GM10266 (cell line): ENCODE data around the gene EBF4.
A peak's percentile ranks its signal among the peaks of the same experiment; 100 is the strongest.

Source experiments
- DNase-seq: peaks from one replicate; pipeline ENCODE4 v3.0.0; 2012; ENCODE audit errors: extremely low spot score
- TF ChIP-seq, protein P1 (sequence below): IDR thresholded peaks from 2 replicates; pipeline ENCODE4 v1.5.1; 2012; ENCODE audit warnings: mild to moderate bottlenecking, low read depth; ENCODE audit not compliant: control insufficient read depth, insufficient read depth; ENCODE audit errors: missing control alignments

The EBF4 gene

DNA sequence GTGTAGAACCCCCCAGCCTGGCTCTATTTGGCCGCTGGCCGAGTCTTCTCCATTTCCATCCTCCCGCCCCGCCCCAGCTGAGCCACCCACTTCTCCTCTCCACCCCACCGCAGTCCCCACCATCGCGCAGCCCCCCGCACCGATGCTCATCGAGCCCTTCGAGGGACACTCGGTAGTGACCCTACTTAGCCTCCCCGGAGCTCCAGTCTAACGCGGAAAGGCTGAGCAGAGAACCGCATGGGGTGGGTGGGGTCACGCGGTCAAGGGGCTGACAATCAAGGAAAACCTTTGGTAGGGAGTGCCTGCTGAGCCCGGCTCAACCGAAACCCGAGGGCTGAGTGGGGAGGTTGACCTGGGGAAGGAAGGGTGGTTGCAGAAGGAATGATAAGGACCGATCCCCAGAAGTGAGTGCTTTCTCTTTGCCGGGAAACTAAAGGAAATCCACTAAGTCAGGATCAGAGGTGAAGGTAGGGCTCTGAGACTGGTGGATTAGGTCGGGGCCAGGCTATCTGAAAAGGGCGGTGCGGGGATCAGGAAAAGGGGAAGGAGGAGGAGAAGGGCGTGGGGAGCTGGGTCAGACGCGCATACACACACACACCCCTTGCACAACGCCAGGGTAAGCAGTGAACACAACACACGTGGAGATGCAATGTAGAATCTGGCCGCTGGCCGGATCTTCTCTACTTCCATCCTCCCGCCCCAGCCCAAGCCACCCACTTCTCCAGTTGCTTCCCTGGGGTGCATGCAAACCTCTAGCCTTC, 58.1 kb downstream of the EBF4 start:
- TF ChIP-seq, protein P1, sequence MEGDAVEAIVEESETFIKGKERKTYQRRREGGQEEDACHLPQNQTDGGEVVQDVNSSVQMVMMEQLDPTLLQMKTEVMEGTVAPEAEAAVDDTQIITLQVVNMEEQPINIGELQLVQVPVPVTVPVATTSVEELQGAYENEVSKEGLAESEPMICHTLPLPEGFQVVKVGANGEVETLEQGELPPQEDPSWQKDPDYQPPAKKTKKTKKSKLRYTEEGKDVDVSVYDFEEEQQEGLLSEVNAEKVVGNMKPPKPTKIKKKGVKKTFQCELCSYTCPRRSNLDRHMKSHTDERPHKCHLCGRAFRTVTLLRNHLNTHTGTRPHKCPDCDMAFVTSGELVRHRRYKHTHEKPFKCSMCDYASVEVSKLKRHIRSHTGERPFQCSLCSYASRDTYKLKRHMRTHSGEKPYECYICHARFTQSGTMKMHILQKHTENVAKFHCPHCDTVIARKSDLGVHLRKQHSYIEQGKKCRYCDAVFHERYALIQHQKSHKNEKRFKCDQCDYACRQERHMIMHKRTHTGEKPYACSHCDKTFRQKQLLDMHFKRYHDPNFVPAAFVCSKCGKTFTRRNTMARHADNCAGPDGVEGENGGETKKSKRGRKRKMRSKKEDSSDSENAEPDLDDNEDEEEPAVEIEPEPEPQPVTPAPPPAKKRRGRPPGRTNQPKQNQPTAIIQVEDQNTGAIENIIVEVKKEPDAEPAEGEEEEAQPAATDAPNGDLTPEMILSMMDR = no peak
- peak; percentile 45 for DNase-seq

DNA sequence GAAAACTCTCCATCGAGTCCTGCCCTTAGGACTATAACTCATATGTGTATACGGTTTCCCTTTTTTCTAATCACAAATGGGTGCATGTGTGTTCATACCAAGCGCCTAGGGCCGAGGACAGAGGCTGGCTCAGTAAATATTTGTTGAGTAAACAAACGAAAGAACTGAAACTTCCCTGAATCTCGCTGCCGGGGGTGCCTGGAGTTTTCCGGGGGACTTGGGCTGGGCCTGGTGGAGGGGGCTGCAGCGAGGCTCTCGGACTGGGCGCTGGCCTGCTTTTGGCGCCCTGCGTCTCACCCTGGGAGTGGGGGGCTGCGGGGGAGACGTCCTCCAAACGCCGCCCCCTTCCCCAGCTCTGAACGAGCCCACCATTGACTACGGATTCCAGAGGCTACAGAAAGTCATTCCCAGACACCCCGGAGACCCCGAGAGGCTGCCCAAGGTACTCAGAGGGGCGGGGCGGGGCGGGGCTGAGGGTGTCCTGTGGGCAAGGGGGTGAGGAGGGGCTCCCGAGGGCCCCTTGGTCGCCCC, 58.8 kb downstream of the EBF4 start:
- peak; percentile 28 for DNase-seq
- TF ChIP-seq, protein P1 = no peak

DNA sequence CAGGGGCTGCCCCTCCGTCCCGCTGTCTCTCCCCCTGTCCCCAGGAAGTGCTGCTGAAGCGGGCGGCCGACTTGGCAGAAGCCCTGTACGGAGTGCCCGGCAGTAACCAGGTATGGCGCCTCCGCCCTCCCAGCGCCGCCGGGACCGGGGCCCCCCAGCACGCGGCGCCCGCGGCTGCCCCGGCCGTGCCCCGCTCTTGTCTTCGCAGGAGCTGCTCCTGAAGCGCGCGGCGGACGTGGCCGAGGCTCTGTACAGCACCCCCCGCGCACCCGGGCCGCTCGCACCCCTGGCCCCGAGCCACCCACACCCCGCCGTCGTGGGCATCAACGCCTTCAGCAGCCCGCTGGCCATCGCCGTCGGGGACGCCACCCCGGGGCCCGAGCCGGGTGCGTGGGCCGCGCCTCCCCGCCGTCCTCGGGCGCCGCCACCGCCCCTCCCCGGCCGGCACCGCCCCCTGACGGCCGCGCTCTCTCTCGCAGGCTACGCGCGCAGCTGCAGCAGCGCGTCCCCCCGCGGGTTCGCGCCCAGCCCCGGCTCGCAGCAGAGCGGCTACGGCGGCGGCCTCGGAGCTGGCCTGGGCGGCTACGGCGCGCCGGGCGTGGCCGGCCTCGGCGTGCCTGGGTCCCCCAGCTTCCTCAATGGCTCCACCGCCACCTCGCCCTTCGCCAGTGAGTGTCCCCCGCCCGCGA, 59.4 kb downstream of the EBF4 start:
- peak; percentile 78 for DNase-seq
- TF ChIP-seq, protein P1 = peak; percentile 56

DNA sequence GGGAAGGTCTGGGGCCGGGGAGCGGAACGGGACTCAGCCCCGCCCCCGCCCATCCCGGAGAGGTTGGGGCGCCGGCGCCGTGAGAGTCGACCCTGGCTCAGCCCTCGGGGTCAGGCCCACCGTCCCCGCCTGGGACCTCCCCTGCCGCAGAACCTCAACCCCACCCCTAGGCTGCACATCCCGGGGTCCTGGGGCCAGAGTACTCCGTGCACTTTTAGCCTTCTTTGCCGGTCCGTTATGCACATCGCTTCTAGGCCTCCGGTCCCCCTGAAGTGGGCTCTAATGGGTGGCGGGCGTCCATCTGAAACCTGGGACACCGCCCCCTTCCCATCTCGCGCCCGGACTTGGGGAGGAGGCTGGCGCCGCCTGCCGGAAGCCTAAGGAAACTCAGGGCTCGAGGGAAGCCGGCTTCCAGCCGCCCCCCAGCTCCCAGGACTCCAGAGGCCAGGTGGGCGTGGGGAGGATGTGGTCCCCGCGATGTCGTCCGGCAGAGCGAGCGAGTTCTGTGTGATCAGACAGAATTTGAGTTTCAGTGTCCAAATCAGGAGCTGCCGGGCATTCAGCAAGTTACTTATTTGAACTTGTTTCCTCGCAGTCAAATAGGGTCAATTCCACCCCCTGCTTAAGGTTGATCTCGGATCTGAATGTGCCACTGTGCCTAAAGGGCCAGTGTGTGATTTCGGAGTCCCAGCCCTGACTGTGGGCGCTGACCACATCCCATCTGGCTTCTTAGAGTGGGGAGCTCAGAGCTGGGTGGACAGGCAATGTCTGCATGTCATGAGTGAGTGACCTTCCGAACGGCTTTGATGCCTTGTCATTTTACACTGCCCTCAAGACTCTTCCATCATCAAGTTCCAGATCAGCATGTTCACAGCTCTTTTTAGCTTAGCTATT, 60.2 kb downstream of the EBF4 start:
- DNase-seq = peak; percentile 75
- TF ChIP-seq, protein P1 = peak; percentile 65

DNA sequence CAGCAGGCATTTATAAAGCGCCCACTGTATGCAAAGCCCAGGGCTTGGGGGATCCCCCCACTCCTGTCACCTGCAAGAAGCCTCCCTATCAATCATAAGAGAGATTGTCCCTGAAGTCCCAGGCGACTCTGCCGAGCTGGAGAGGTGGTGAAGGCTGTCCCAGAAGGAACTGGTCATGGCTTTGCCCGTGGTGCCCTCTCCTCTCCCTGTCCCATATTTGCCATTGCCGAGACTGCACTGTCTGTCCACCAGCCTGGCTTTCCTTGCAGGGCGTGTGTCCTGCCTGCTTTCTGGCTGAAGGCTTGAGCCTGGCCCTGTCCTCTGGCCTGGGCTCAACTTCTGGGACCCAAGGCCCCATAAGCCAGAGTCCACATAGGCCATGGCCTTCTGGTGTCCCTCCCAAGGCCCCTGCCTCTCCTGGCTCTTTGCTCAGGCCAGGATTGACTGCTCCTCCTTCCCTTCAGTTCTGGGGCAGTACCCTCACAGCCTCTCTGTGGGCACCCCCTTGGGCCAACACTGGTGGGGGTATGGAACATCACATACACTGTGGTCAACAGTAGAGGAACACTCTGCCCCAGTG, 61.0 kb downstream of the EBF4 start:
- DNase-seq = no peak
- TF ChIP-seq, protein P1 = no peak

DNA sequence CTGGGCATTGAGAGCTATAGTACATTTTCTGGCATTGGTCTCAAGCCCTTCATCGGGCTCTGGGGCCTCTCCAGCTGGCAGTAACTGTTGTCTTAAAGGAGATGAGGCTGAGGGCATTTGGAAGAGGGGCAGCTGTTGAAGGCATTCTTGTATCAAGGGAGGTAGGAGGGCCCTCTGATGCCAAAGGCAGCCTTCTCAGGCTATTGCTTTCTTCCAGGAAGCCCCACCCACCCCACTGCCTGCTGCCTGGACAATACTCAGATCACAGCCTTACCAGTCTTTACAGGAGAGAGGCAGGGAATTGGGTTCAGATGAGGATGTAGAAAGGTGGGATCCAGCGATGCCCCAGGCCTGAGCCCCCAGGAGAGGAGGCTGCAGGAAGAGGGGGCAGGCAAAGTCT, 61.8 kb downstream of the EBF4 start:
- TF ChIP-seq, protein P1 = no peak
- DNase-seq = no peak
